ENCODE measurements around the gene PXDN. TPM values are rescaled to one million over a fixed set of nuclear protein-coding genes. Genes with fewer than 3 reads are reported as not detected.

Gene PXDN
- total RNA-seq, 4 donors from 2014 or later = 0.72 to 10.9 (median 5.9) TPM

GRCh38 chr2:1751767-1752725 lies 7.7 kb upstream of the PXDN start:
- H3K27ac ChIP-seq = no peak overlapping the region
- peaks cover 0 to 46% (median 0%) of the 10 kb centered on the region in 4 donors for H3K27me3 ChIP-seq
- TF ChIP-seq CTCF (IDR thresholded peaks at IDR 0.05) = no peak
- no peak for TF ChIP-seq POLR2A (IDR thresholded peaks at IDR 0.05)
- H3K4me3 ChIP-seq = no peak overlapping the region
- no peaks in the 10 kb centered on the region for H3K36me3 ChIP-seq
- intact Hi-C loops (cut with DNase I) = no loop called here
- WGBS, 2 donors = 72% methylated on average over 10 to 11 of the region's 21 CpGs
- no peak for DNase-seq
- H3K9me3 ChIP-seq = no peaks in the 10 kb centered on the region
- no peaks in the 10 kb centered on the region for H3K4me1 ChIP-seq

- Histone ChIP-seq H3K27ac (no peak overlapping the region), H3K4me1 (no peaks in the 10 kb centered on the region), H3K4me3 (no peak overlapping the region), H3K27me3 (peaks cover 0 to 55% (median 0%) of the 10 kb centered on the region in 4 donors), H3K9me3 (no peaks in the 10 kb centered on the region), H3K36me3 (no peaks in the 10 kb centered on the region)
- WGBS, 2 donors = 22 to 23% methylated on average over 15 to 16 of the region's 24 CpGs
- DNase-seq = no peak
- TF ChIP-seq CTCF (IDR thresholded peaks at IDR 0.05) = peak; percentile 21 to 82 (median 64)
- no peak for TF ChIP-seq POLR2A (IDR thresholded peaks at IDR 0.05)
- intact Hi-C loops (cut with DNase I) = no loop called here
Measured at GRCh38 chr2:1750933-1751766, 6.8 kb upstream of the PXDN start.

GRCh38 chr2:1750270-1750932 lies 6.1 kb upstream of the PXDN start:
- no peak overlapping the region for H3K27ac ChIP-seq
- DNase-seq = no peak
- WGBS, 2 donors = 16 to 38% methylated on average over 2 to 4 of the region's 5 CpGs

DNA sequence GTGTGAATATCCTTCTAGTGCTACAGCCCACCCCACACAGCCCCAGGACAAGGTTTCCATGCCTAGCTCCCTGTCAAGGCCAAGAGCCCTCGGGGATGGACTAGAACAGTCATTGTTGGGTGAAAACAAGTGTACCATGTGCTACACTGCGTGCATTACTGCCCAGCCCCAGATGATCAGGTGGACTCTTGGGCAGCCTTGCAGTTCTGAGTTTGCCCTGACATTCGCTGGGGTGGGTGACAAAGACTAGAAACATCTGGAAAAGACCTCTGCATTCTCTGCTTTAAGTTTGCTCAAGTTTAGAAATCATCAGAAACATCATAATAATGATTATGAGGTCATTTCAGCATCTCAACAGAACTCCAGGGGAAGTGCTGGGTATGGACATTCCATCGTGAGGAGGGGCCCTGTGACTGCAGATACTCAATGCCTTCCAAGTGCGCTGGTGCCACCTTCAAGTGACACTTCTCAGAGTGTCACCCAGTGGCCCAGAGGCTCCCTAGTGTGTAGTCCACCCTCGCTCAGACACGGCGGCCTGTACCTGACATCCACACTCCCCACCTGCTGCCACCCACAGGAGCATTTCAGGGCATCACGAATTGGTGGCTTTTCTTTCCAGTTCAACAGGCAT lies 5.3 kb upstream of the PXDN start:
- no peak overlapping the region for H3K27ac ChIP-seq
- H3K27me3 ChIP-seq = peaks cover 0 to 70% (median 0%) of the 10 kb centered on the region in 4 donors
- no peak overlapping the region for H3K4me3 ChIP-seq
- TF ChIP-seq CTCF (IDR thresholded peaks at IDR 0.05) = no peak
- no peak for TF ChIP-seq POLR2A (IDR thresholded peaks at IDR 0.05)
- intact Hi-C loops (cut with DNase I) = loop anchor here (10.0 kb wide), 1 partner anchor 155 kb away; no protein-coding TSS in a partner anchor
- no peaks in the 10 kb centered on the region for H3K36me3 ChIP-seq
- no peaks in the 10 kb centered on the region for H3K9me3 ChIP-seq
- WGBS, 2 donors = 69 to 75% methylated on average over 4 to 5 of the region's 9 CpGs
- no peak for DNase-seq
- peaks cover 1 to 11% (median 7%) of the 10 kb centered on the region in 3 donors for H3K4me1 ChIP-seq

More at GRCh38 chr2:1750270-1750932, 6.1 kb upstream of the PXDN start:
- Histone ChIP-seq H3K4me1 (peaks cover 0 to 3% (median 0%) of the 10 kb centered on the region in 3 donors), H3K9me3 (no peaks in the 10 kb centered on the region), H3K4me3 (no peak overlapping the region), H3K36me3 (no peaks in the 10 kb centered on the region), H3K27me3 (peaks cover 0 to 62% (median 0%) of the 10 kb centered on the region in 4 donors)
- intact Hi-C loops (cut with DNase I) = no loop called here
- no peak for TF ChIP-seq CTCF (IDR thresholded peaks at IDR 0.05)
- no peak for TF ChIP-seq POLR2A (IDR thresholded peaks at IDR 0.05)

Measured in esophagus squamous epithelium (tissue), 5 donors.